K562 (cell line): Measurements from ENCODE around the gene TMEM63A. TPM values are rescaled to one million over a fixed set of nuclear protein-coding genes. Genes with fewer than 3 reads are reported as not detected.

Experiments used
- MTA2 ChIP-seq: fragments of 450-650 bp; IDR thresholded peaks from 2 replicates; pipeline ENCODE4 v1.6.1; 2016; ENCODE audit warnings: low read depth
- NCOA1 ChIP-seq: fragments of 450-650 bp; IDR thresholded peaks from 2 replicates; pipeline ENCODE4 v1.6.1; 2016; ENCODE audit warnings: low read depth
- RCOR1 ChIP-seq, 2 experiments: IDR thresholded peaks; 2 replicates each; pipeline ENCODE4 v1.6.1; 2012; ENCODE audit warnings: low read depth in 2 of 2, low read length in 2 of 2, borderline replicate concordance in 1 of 2, improper control_type of control experiment in 1 of 2
- SMARCB1 ChIP-seq: IDR thresholded peaks from 2 replicates; pipeline ENCODE4 v1.6.1; 2011; ENCODE audit warnings: improper control_type of control experiment, low read depth; ENCODE audit not compliant: insufficient read length
- TEAD4 ChIP-seq, 2 experiments: sonication (generic) in 1 of 2; formaldehyde crosslinking in 1 of 2; IDR thresholded peaks; 2 replicates each; pipeline versions ENCODE4 v1.6.1 to v1.8.0; 2012 to 2022; ENCODE audit warnings: borderline replicate concordance in 1 of 2, inconsistent platforms in 1 of 2, low read length in 1 of 2, mild to moderate bottlenecking in 1 of 2, missing genetic modification reagents in 1 of 2
- ZBED1 ChIP-seq: IDR thresholded peaks from 2 replicates; pipeline ENCODE4 v1.6.1; 2014
- ZNF143 ChIP-seq: sonication (generic); formaldehyde crosslinking; IDR thresholded peaks from 2 replicates; pipeline ENCODE4 v1.9.0; 2022; ENCODE audit warnings: mild to moderate bottlenecking, missing genetic modification reagents
- ZSCAN29 ChIP-seq: fragments of 450-650 bp; IDR thresholded peaks from 2 replicates; pipeline ENCODE4 v1.6.1; 2017
- polyA plus RNA-seq, 8 experiments: library from polyadenylated mRNA; depleted of rRNA in 4 of 8; stranded (reverse) in 5 of 8; unstranded in 3 of 8; fragments of >200 nt; fragmentation: Nextera tagmentation in 2 of 8; fragmentation: Illumina TruSeq in 1 of 8; extraction: Ambion mirVana in 2 of 8; extraction: Trizol in 1 of 8; gene quantifications; 2 replicates each; pipeline versions ENCODE4 v1.2.1 to v1.2.3, GENCODE V29; 2011 to 2014; ENCODE audit warnings: inconsistent platforms in 1 of 8, missing spikeins in 1 of 8
- total RNA-seq, 7 experiments: library from RNA; depleted of rRNA in 6 of 7; stranded (reverse); fragments of >200 nt in 6 of 7; fragmentation: Illumina TruSeq in 2 of 7; extraction: Trizol in 2 of 7; gene quantifications; 2 replicates each; pipeline versions ENCODE4 v1.2.1 to v1.2.3, GENCODE V29; 2011 to 2021; ENCODE audit warnings: low replicate concordance in 1 of 7
- TF ChIP-seq, protein P1 (sequence below), 2 experiments: IDR thresholded peaks in 1 of 2; conservative IDR thresholded peaks in 1 of 2; 2 replicates each; pipeline ENCODE4 v1.6.1; 2016; ENCODE audit warnings: low read depth in 2 of 2, mild to moderate bottlenecking in 1 of 2, missing compliant biosample characterization in 1 of 2, missing genetic modification characterization in 1 of 2, moderate library complexity in 1 of 2
- TF ChIP-seq, protein P2 (sequence below): fragments of 250-450 bp; sonication (Bioruptor Pico); IDR thresholded peaks from 2 replicates; pipeline ENCODE4 v1.4.0; 2020; ENCODE audit warnings: mild to moderate bottlenecking
- TF ChIP-seq, protein P3 (sequence below): sonication (generic); formaldehyde crosslinking; IDR thresholded peaks from 2 replicates; pipeline ENCODE4 v1.8.0; 2022; ENCODE audit warnings: mild to moderate bottlenecking, missing genetic modification reagents, borderline replicate concordance
- TF ChIP-seq, protein P4 (sequence below): sonication (generic); formaldehyde crosslinking; IDR thresholded peaks from 2 replicates; pipeline ENCODE4 v1.8.0; 2022; ENCODE audit warnings: mild to moderate bottlenecking, missing genetic modification reagents
- TF ChIP-seq, protein P5 (sequence below): fragments of 450-650 bp; conservative IDR thresholded peaks from 2 replicates; pipeline ENCODE4 v1.6.1; 2016; ENCODE audit warnings: missing genetic modification characterization, low read depth, mild to moderate bottlenecking, control low read depth, missing compliant biosample characterization

TMEM63A gene
- total and polyA plus RNA-seq, 9 of the 15 experiments (the other 6 are each of a cell fraction or from before 2014, with no cell fraction given), result 2.0 to 54.6 (median 17.5) TPM

DNA sequence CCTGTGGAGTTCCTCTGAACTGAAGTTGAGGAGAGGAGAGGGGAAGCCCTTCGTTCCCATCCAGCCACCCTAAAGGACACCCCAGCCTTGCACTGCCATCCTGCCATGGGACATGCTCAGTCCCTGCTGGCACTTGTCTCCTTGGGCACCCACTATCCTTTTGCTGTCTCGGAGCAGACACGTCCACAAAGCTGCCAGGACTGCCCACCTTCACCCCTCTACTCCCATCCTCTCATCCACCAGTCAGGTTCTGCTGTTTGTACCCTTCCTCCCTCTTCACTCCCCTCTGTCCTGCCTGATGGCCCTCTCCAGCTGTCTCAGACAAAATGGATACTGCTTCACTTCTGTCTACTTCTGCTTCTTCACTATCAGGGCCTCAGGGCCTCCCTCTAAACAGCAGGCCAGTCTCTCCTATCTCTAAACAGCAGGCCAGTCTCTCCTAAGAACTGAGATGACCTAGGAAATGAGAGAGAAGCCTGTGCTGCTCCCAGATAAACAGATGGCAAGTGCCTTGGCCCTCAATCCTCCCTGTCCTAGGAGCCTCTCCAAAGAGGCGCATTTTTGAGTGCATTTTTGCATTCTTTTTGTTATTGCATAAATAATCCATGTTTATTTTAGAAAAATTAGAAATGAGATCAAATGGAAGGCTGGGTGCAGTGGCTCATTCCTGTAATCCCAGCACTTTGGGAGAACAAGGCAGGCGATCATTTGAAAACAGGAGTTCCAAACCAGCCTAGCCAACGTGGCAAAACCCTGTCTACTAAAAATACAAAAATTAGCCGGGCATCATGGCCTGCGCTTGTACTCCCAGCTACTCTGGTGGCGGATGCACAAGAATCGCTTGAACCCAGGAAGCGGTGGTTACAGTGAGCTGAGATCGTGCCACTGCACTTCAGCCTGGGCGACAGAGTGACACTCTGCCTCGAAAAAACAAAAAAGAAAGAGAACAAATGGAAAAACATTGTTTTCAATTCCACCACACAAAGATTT, 46.3 kb upstream of the TMEM63A start (continued):
- TF ChIP-seq, protein P1, sequence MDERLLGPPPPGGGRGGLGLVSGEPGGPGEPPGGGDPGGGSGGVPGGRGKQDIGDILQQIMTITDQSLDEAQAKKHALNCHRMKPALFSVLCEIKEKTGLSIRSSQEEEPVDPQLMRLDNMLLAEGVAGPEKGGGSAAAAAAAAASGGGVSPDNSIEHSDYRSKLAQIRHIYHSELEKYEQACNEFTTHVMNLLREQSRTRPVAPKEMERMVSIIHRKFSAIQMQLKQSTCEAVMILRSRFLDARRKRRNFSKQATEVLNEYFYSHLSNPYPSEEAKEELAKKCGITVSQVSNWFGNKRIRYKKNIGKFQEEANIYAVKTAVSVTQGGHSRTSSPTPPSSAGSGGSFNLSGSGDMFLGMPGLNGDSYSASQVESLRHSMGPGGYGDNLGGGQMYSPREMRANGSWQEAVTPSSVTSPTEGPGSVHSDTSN (CRISPR knock-in tag; IDR thresholded peaks at IDR 0.05; ENCODE audit: low read depth), result no peak
- TF ChIP-seq, protein P1 (tag; conservative IDR thresholded peaks at IDR 0.05; ENCODE audit: low read depth), result peak; percentile 81
- TF ChIP-seq, protein P2, sequence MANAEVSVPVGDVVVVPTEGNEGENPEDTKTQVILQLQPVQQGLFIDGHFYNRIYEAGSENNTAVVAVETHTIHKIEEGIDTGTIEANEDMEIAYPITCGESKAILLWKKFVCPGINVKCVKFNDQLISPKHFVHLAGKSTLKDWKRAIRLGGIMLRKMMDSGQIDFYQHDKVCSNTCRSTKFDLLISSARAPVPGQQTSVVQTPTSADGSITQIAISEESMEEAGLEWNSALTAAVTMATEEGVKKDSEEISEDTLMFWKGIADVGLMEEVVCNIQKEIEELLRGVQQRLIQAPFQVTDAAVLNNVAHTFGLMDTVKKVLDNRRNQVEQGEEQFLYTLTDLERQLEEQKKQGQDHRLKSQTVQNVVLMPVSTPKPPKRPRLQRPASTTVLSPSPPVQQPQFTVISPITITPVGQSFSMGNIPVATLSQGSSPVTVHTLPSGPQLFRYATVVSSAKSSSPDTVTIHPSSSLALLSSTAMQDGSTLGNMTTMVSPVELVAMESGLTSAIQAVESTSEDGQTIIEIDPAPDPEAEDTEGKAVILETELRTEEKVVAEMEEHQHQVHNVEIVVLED (CRISPR knock-in tag), result 0 out of 2 replicates have a peak, but pooled peaks have one; percentile 36
- peak; percentile 100 for TF ChIP-seq TEAD4 (IDR thresholded peaks at IDR 0.05; ENCODE audit: low read length)
- no peak for TF ChIP-seq TEAD4 (CRISPR knock-in tag; IDR thresholded peaks at IDR 0.05; ENCODE audit: borderline replicate concordance)
- peak; percentile 98 for TF ChIP-seq NCOA1
- peak; percentile 86 for TF ChIP-seq SMARCB1
- TF ChIP-seq, protein P3, sequence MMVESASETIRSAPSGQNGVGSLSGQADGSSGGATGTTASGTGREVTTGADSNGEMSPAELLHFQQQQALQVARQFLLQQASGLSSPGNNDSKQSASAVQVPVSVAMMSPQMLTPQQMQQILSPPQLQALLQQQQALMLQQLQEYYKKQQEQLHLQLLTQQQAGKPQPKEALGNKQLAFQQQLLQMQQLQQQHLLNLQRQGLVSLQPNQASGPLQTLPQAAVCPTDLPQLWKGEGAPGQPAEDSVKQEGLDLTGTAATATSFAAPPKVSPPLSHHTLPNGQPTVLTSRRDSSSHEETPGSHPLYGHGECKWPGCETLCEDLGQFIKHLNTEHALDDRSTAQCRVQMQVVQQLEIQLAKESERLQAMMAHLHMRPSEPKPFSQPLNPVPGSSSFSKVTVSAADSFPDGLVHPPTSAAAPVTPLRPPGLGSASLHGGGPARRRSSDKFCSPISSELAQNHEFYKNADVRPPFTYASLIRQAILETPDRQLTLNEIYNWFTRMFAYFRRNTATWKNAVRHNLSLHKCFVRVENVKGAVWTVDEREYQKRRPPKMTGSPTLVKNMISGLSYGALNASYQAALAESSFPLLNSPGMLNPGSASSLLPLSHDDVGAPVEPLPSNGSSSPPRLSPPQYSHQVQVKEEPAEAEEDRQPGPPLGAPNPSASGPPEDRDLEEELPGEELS, result peak; percentile 70; the same call in 1 of the 2 replicates
- no peak; the same call in none of the 2 replicates for TF ChIP-seq ZSCAN29
- TF ChIP-seq ZNF143 (CRISPR knock-in tag), result no peak; the same call in 1 of the 2 replicates
- peak; percentile 99 for TF ChIP-seq MTA2
- TF ChIP-seq ZBED1, result peak; percentile 94
- TF ChIP-seq, protein P4, sequence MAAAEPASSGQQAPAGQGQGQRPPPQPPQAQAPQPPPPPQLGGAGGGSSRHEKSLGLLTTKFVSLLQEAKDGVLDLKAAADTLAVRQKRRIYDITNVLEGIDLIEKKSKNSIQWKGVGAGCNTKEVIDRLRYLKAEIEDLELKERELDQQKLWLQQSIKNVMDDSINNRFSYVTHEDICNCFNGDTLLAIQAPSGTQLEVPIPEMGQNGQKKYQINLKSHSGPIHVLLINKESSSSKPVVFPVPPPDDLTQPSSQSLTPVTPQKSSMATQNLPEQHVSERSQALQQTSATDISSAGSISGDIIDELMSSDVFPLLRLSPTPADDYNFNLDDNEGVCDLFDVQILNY (CRISPR knock-in tag), result peak; percentile 51; the same call in 1 of the 2 replicates
- TF ChIP-seq RCOR1 (IDR thresholded peaks at IDR 0.05; ENCODE audit: borderline replicate concordance in 1 of 2, low read depth in 2 of 2, low read length in 2 of 2), result peak; percentile 92 to 95; a peak in 3 of 4 replicates
- TF ChIP-seq, protein P5, sequence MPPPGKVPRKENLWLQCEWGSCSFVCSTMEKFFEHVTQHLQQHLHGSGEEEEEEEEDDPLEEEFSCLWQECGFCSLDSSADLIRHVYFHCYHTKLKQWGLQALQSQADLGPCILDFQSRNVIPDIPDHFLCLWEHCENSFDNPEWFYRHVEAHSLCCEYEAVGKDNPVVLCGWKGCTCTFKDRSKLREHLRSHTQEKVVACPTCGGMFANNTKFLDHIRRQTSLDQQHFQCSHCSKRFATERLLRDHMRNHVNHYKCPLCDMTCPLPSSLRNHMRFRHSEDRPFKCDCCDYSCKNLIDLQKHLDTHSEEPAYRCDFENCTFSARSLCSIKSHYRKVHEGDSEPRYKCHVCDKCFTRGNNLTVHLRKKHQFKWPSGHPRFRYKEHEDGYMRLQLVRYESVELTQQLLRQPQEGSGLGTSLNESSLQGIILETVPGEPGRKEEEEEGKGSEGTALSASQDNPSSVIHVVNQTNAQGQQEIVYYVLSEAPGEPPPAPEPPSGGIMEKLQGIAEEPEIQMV, result no peak; the same call in none of the 2 replicates
